ENCODE data around the gene TNKS1BP1.

The TNKS1BP1 gene

GRCh38 chr11:57332694-57333440, 8.1 kb upstream of the TNKS1BP1 start:
- no peak for DNase-seq (ENCODE audit: low read depth)

DNA sequence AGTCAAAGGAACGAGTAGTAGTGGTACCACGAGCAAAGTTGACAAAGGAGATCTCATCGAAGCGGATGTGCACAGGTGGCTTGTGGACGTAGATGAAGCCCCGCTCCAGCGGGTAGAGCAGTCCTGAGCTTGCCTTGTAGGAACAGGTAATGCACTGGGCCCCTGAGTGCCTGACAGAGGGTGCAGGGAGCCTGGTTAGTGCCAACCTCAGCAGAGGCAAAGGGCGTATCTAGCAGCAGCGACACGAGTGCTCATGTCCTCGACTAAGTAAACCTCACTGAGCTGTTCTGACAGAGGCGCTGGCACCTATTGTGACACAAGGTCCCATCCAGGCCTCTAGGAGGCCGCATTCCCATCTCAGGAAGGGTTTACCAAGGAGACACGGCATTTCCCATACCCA, 7.0 kb upstream of the TNKS1BP1 start:
- DNase-seq (ENCODE audit: low read depth) = no peak

GRCh38 chr11:57330029-57330428, 5.3 kb upstream of the TNKS1BP1 start:
- DNase-seq (ENCODE audit: low read depth) = no peak

DNA sequence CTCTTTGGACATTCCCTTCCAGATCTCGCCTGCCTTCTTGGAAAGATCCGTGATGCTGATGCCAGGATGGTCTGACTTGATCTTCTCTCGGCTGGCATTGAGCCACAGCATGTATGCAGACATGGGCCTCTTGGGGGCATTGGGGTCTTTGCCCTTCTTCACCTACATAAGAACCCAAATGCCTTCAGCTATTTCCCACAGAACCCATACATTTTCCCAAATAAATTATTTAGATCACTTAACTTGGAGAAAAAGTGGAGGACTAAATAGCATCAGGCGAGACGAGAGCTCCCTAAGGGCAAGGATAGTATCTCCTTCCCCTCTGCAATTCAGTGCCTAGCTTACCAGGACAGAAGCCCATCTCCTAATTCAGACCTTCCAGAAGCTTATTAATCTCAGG, 3.0 kb upstream of the TNKS1BP1 start:
- no peak for DNase-seq (ENCODE audit: low read depth)

GRCh38 chr11:57325735-57326048, 940 bp upstream of the TNKS1BP1 start:
- DNase-seq (ENCODE audit: low read depth) = no peak

DNA sequence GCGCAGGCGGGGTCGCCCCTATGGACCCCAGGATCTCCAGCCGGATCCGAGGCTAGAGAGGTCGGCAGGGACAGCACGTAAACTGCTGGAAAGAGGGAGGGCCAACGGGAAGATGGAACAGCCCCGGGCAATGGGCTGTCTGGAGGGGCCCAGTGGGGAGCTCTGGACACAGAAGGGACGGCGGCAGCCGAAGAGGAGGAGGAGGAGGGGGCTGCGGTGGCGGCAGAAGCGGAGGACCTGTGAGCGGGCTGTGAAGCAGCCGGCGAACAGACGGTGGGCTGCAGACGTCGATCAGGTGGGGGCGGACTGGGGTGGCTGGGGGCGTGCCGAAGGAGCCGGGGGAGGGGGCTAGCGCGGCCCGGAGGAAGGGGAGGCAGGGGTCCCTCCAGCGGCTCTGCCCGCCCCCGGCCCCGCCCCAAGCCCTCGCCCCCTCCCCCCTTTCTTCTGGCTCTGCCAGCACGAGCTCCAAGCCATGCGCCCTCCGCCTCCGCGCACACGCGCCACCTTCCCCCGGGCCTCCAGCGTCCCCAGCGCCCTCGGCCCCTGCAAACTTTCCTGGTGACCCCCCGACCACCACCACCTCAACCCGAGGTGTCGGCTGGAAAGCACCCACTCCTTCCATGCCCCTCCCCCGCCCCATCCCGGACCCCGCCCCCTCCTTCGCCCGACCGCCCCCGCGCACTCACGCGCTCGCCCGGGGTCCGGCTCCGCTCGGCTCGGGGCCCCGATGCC, 432 bp downstream of the TNKS1BP1 start:
- peak; percentile 12 for DNase-seq (ENCODE audit: low read depth)

- no peak for DNase-seq (ENCODE audit: low read depth)
Measured at GRCh38 chr11:57323855-57324153, 948 bp downstream of the TNKS1BP1 start.

GRCh38 chr11:57323167-57323854, 1.4 kb downstream of the TNKS1BP1 start:
- no peak for DNase-seq (ENCODE audit: low read depth)

- DNase-seq (ENCODE audit: low read depth) = no peak
Measured at GRCh38 chr11:57322256-57323166, 2.2 kb downstream of the TNKS1BP1 start.

GRCh38 chr11:57321388-57322255, 3.1 kb downstream of the TNKS1BP1 start:
- DNase-seq (ENCODE audit: low read depth) = no peak

DNA sequence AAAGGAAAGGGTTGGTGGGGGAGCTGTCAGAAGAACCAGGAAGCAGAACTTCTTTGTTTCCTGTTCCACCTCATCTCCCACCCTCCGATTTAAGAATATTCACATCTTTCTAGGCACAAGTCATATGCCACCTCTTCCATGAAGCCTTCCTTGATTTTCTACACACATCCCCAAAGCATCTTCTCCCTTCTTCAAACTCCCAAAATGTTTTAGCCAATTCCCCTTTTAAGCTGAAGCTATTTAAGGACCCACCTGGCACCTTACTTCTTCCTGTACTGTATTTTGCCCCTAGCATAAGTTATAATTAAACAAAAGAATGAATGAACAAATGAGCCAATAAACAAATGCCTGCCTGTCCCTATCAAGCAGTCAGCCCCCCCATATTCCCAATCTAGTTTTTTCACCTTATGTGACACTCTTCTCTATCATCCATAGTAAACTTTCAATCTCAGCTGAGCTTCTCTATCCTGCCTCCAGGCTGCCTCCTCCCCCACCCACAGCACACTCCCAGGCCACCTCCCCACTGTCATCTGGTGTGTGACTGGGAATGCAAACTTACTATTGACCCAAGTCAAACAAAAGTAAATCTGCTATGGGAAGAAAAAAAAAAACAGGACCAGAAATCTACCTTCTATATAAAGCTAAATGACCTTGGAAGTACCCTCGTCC, 3.9 kb downstream of the TNKS1BP1 start:
- no peak for DNase-seq (ENCODE audit: low read depth)

DNA sequence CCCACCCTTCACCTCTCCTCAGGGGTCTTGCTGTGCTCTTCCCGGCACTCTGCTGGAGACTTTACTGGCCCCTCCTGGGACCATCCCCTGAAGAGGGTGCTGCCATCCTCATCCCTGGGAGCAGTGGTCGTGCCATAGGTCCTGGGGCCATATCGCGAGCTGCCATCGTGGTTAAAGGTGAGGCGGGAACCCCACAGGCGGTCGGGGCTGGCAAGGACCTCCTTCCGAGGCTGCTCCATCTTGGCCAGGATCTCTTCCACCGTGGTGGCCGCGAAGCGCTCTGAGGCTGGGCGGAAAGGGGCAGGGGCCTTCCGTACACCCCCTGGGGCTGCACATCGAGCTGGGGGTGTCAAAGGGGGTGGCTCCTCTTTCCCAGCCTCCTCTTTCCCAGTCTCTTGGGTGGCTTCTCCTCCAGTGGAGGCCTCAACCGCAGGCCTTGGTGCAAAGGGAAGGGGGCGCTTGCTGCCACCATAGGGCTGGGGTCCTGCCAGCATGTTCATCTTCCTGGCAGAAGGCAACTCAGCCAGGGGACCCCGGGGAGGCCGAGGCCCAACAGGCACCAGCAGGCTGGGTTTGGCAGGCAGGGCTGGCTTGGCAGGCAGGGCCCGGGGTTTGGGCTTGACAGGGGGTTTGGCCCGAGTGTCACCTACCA, 4.6 kb downstream of the TNKS1BP1 start:
- no peak for DNase-seq (ENCODE audit: low read depth)

- DNase-seq (ENCODE audit: low read depth) = no peak
Measured at GRCh38 chr11:57318178-57318577, 6.6 kb downstream of the TNKS1BP1 start.

DNA sequence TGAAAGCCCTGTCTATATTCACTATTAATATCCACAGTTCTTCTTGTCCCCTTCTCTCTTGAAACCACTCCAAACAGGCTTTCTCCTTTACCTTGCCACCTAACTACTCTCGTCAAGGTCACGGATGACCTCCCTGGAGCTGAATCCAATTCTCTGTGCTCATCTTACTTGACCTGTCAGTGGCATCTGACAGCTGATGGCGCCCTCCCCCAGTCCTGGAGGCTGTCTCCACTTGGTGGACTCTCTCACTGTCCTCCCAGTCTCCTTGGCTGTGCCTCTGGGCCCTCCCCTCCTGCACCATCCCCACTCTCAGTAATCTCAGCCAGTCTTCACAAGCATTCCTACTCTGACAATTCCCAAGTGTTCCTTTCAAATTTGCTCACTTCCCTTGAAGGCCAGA, 8.7 kb downstream of the TNKS1BP1 start:
- DNase-seq (ENCODE audit: low read depth) = no peak

- DNase-seq (ENCODE audit: low read depth) = no peak
Measured at GRCh38 chr11:57315491-57315890, 9.3 kb downstream of the TNKS1BP1 start.

- DNase-seq (ENCODE audit: low read depth) = no peak
Measured at GRCh38 chr11:57314221-57314973, 10.4 kb downstream of the TNKS1BP1 start.

DNA sequence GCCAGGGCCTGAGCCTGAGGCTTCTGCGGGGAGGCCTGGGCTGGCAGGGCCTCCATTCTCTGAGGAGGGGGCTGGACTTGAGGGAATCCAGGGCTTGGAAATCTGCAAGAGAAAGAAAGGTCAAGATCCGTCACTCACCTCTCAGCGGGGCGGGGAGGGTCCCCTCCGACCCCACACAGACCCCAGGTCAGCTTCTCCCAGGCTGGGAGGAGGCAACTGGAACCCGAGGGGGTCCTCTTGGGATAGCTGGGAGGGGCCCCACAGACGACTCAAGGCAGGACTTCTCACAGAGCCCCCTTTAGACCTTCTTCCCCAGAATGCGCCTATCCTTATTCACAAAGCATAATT, 11.0 kb downstream of the TNKS1BP1 start:
- DNase-seq (ENCODE audit: low read depth) = no peak

DNA sequence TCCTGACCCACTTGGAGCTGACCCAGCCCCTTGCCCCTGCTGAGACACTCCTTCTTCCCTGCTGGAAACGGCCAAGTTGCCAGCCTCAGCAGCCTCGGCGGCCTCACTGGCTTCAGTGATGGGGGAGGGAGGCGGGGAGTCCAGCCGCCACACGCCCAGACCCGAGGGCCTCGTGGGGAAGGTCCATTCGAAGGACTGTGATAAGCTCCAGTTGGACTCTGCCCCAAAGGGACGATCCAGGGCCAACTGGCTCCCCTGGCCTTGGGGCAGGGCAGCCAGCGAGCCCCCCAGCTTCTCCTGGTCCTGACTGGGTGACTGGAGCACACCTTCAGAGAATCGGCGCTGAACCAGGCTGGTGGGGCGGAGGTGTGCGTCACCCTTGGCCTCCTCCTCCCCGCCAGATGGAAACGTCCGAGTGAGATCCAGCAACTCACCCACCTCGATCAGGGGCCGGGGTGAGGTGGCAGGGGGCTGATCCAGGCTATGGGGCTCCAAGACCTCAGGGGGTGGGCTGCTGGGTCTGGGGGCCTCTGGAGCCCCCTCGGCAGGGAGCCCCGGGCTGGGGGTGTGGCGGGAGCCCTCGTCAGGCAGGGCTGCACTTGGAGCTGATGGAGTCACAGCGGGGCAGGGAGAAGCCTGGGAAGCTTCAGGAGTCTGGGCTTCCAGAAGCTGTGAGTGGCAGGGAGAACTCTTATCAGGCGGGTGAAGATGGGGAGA, 11.5 kb downstream of the TNKS1BP1 start:
- DNase-seq (ENCODE audit: low read depth) = no peak

GRCh38 chr11:57312511-57313021, 12.2 kb downstream of the TNKS1BP1 start:
- DNase-seq (ENCODE audit: low read depth) = no peak
